ENCODE results near the gene CD300LF.

The CD300LF gene

GRCh38 chr17:74729368-74729767 lies 16.6 kb upstream of the CD300LF start:
- DNase-seq = no peak

- no peak for DNase-seq
Measured at GRCh38 chr17:74728702-74729075, 16.0 kb upstream of the CD300LF start.

- no peak for DNase-seq
Measured at GRCh38 chr17:74728033-74728701, 15.4 kb upstream of the CD300LF start.

- DNase-seq = no peak
Measured at GRCh38 chr17:74725111-74725510, 12.4 kb upstream of the CD300LF start.

GRCh38 chr17:74723891-74724290 lies 11.2 kb upstream of the CD300LF start:
- DNase-seq = no peak

- no peak for DNase-seq
Measured at GRCh38 chr17:74722782-74723181, 10.1 kb upstream of the CD300LF start.

- no peak for DNase-seq
Measured at GRCh38 chr17:74720506-74720905, 7.8 kb upstream of the CD300LF start.

GRCh38 chr17:74715144-74715543 lies 2.4 kb upstream of the CD300LF start:
- no peak for DNase-seq

GRCh38 chr17:74713171-74713755 lies 540 bp upstream of the CD300LF start:
- no peak for DNase-seq

GRCh38 chr17:74712301-74712700 lies 422 bp downstream of the CD300LF start:
- DNase-seq = no peak

- no peak for DNase-seq
Measured at GRCh38 chr17:74711058-74711824, 1.5 kb downstream of the CD300LF start.

GRCh38 chr17:74704544-74704943 lies 8.2 kb downstream of the CD300LF start:
- no peak for DNase-seq

- no peak for DNase-seq
Measured at GRCh38 chr17:74703311-74703710, 9.4 kb downstream of the CD300LF start.

GRCh38 chr17:74702116-74702871 lies 10.4 kb downstream of the CD300LF start:
- DNase-seq = no peak

GRCh38 chr17:74699236-74699635 lies 13.5 kb downstream of the CD300LF start:
- no peak for DNase-seq

GRCh38 chr17:74698069-74698468 lies 14.7 kb downstream of the CD300LF start:
- no peak for DNase-seq

- no peak for DNase-seq
Measured at GRCh38 chr17:74697515-74697914, 15.2 kb downstream of the CD300LF start.

- no peak for DNase-seq
Measured at GRCh38 chr17:74695629-74696028, 17.1 kb downstream of the CD300LF start.

GRCh38 chr17:74694081-74694480 lies 18.6 kb downstream of the CD300LF start:
- DNase-seq = no peak

GRCh38 chr17:74691151-74691550 lies 21.6 kb downstream of the CD300LF start:
- DNase-seq = no peak

GRCh38 chr17:74690409-74690825 lies 22.3 kb downstream of the CD300LF start:
- DNase-seq = no peak

- no peak for DNase-seq
Measured at GRCh38 chr17:74687886-74688285, 24.8 kb downstream of the CD300LF start.

- DNase-seq = no peak
Measured at GRCh38 chr17:74686761-74687160, 26.0 kb downstream of the CD300LF start.

Data from NCI-H146 (cell line).